HL-60 (cell line): ENCODE measurements around the gene GPD2.

Experiments used
- CTCF ChIP-seq: IDR thresholded peaks from one replicate; pipeline ENCODE4 v1.5.1; 2011; ENCODE audit warnings: low read length, control low read depth, inconsistent platforms; ENCODE audit not compliant: insufficient read depth
- GABPA ChIP-seq: IDR thresholded peaks from 2 replicates; pipeline ENCODE4 v1.6.1; 2012; ENCODE audit warnings: low read depth
- POLR2AphosphoS5 ChIP-seq: IDR thresholded peaks from 2 replicates; pipeline ENCODE4 v1.6.1; 2012; ENCODE audit warnings: low read depth

GRCh38 chr2:156622491-156622890 is 186.3 kb downstream of the GPD2 start:
- TF ChIP-seq GABPA (no peak), CTCF (no peak), POLR2AphosphoS5 (no peak)
